HepG2 (cell line): ENCODE measurements around the gene ZNFX1. TPM values are rescaled to one million over a fixed set of nuclear protein-coding genes. Genes with fewer than 3 reads are reported as not detected.

Experiments
- AGO2 ChIP-seq: fragments of 200-400 bp; formaldehyde crosslinking; optimal IDR thresholded peaks from 2 replicates; pipeline ENCODE3; 2017; ENCODE audit warnings: mild to moderate bottlenecking, low read depth, low read length, moderate library complexity
- ELF4 ChIP-seq: sonication (generic); formaldehyde crosslinking; IDR thresholded peaks from 2 replicates; pipeline ENCODE4 v1.5.0; 2020; ENCODE audit warnings: missing genetic modification reagents, mild to moderate bottlenecking, moderate library complexity, borderline replicate concordance
- ETV5 ChIP-seq: IDR thresholded peaks from 2 replicates; pipeline ENCODE4 v1.6.1; 2018; ENCODE audit warnings: missing biosample characterization, missing genetic modification reagents, inconsistent platforms, borderline replicate concordance
- HIC2 ChIP-seq: sonication (generic); formaldehyde crosslinking; IDR thresholded peaks from 2 replicates; pipeline ENCODE4 v1.9.0; 2022; ENCODE audit warnings: low read depth, missing genetic modification reagents
- HINFP ChIP-seq: sonication (generic); formaldehyde crosslinking; IDR thresholded peaks from 2 replicates; pipeline ENCODE4 v1.4.0; 2020; ENCODE audit warnings: low read depth, mild to moderate bottlenecking, missing genetic modification reagents
- KLF16 ChIP-seq, 2 experiments: sonication (generic) in 1 of 2; formaldehyde crosslinking in 1 of 2; IDR thresholded peaks; 2 replicates each; pipeline versions ENCODE4 v1.6.1 to v1.8.0; 2016 to 2023; ENCODE audit warnings: missing genetic modification reagents in 2 of 2, missing compliant biosample characterization in 1 of 2
- MLLT10 ChIP-seq: sonication (generic); formaldehyde crosslinking; IDR thresholded peaks from 2 replicates; pipeline ENCODE4 v1.4.0; 2020; ENCODE audit warnings: missing genetic modification reagents
- PLSCR1 ChIP-seq: sonication (generic); formaldehyde crosslinking; IDR thresholded peaks from 2 replicates; pipeline ENCODE4 v1.5.0; 2020; ENCODE audit warnings: missing genetic modification reagents, mild to moderate bottlenecking, borderline replicate concordance
- RBM39 ChIP-seq: fragments of 200-400 bp; formaldehyde crosslinking; IDR thresholded peaks from one replicate; pipeline ENCODE4 v1.6.1; 2018; ENCODE audit warnings: antibody characterized with exemption, mild to moderate bottlenecking, low read depth, low read length; ENCODE audit not compliant: poor library complexity, severe bottlenecking
- SPEN ChIP-seq: sonication (generic); formaldehyde crosslinking; IDR thresholded peaks from 2 replicates; pipeline ENCODE4 v1.5.1; 2020; ENCODE audit warnings: low read depth, mild to moderate bottlenecking, missing genetic modification reagents
- ZBTB21 ChIP-seq: sonication (generic); formaldehyde crosslinking; IDR thresholded peaks from 2 replicates; pipeline ENCODE4 v1.4.0; 2020; ENCODE audit warnings: missing genetic modification reagents
- ZNF3 ChIP-seq: IDR thresholded peaks from 2 replicates; pipeline ENCODE4 v1.7.0; 2017; ENCODE audit warnings: inconsistent platforms
- ZNF510 ChIP-seq: sonication (generic); formaldehyde crosslinking; IDR thresholded peaks from 2 replicates; pipeline ENCODE4 v1.4.0; 2020; ENCODE audit warnings: low read depth, mild to moderate bottlenecking, missing genetic modification reagents
- ZNF550 ChIP-seq: sonication (generic); formaldehyde crosslinking; IDR thresholded peaks from 2 replicates; pipeline ENCODE4 v1.4.0; 2020; ENCODE audit warnings: mild to moderate bottlenecking, missing genetic modification reagents, borderline replicate concordance
- ZNF660 ChIP-seq: sonication (generic); formaldehyde crosslinking; IDR thresholded peaks from 2 replicates; pipeline ENCODE4 v1.5.1; 2020; ENCODE audit warnings: mild to moderate bottlenecking, low read depth, missing genetic modification reagents, borderline replicate concordance
- ZNF772 ChIP-seq: sonication (generic); formaldehyde crosslinking; IDR thresholded peaks from 2 replicates; pipeline ENCODE4 v1.5.0; 2020; ENCODE audit warnings: mild to moderate bottlenecking, missing genetic modification reagents
- ZNF773 ChIP-seq: sonication (generic); formaldehyde crosslinking; IDR thresholded peaks from 2 replicates; pipeline ENCODE4 v1.4.0; 2020; ENCODE audit warnings: missing genetic modification reagents, borderline replicate concordance
- ZNF777 ChIP-seq: sonication (generic); formaldehyde crosslinking; IDR thresholded peaks from 2 replicates; pipeline ENCODE4 v1.4.0; 2020; ENCODE audit warnings: missing genetic modification reagents
- ZNF792 ChIP-seq: IDR thresholded peaks from 2 replicates; pipeline ENCODE4 v1.6.1; 2016
- ZNF800 ChIP-seq: sonication (generic); formaldehyde crosslinking; IDR thresholded peaks from 2 replicates; pipeline ENCODE4 v1.4.0; 2020; ENCODE audit warnings: missing genetic modification reagents
- polyA plus RNA-seq, 8 experiments: library from polyadenylated mRNA; depleted of rRNA in 3 of 8; stranded (reverse) in 7 of 8; unstranded in 1 of 8; fragments of >200 nt; fragmentation: Illumina TruSeq in 4 of 8; extraction: Trizol in 4 of 8; gene quantifications; 2 replicates each; pipeline versions ENCODE4 v1.2.1 to v1.2.3, GENCODE V29; 2011 to 2016; ENCODE audit warnings: low read depth in 4 of 8, missing spikeins in 1 of 8, mixed read lengths in 1 of 8; ENCODE audit not compliant: insufficient read depth in 1 of 8
- total RNA-seq, 5 experiments: library from RNA; depleted of rRNA; stranded (reverse); fragments of >200 nt; fragmentation: Illumina TruSeq; extraction: Trizol; gene quantifications; 2 replicates each; pipeline ENCODE4 v1.2.3, GENCODE V29; 2016; ENCODE audit warnings: low read depth in 1 of 5
- TF ChIP-seq, protein P1 (sequence below): sonication (generic); formaldehyde crosslinking; IDR thresholded peaks from 2 replicates; pipeline ENCODE4 v1.8.1; 2023; ENCODE audit warnings: mild to moderate bottlenecking, inconsistent platforms, moderate library complexity, missing genetic modification reagents, borderline replicate concordance
- TF ChIP-seq, protein P2 (sequence below): IDR thresholded peaks from 2 replicates; pipeline ENCODE4 v1.6.1; 2016; ENCODE audit warnings: low read depth, borderline replicate concordance

ZNFX1 gene
- total and polyA plus RNA-seq, 2 of the 13 experiments (the other 11 are each of a cell fraction or from before 2014, with no cell fraction given), result 2.9 to 11.1 TPM

DNA sequence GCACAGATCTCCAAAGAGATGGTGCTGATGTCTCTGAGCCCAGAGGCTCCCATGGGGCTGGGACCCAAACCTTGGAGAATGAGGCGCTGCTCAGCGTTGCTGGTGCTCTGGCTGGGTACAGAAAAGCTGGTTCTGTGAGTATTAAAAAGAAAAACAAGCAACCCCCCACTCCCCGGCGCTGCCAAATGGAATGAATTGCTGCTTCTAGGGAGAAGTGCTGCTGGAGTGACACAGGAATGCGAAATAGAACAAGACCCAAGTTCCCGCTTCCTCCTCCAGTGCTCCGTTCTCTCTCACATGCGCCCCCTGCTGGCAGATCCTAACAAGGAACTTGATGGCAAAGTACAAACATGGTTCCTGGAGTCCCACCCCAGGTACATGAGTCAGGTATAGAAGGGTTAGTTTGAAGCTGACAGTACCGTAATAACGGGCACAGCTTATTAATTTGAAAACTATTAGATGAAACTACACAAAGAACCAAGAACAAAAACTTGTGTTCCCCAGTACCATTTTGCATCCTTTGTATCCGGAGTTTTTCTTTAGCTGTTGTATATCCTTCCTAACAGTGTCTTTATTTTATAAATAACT is 60.8 kb downstream of the ZNFX1 start (continued):
- TF ChIP-seq ZNF800 (CRISPR knock-in tag), result no peak
- TF ChIP-seq, protein P1, sequence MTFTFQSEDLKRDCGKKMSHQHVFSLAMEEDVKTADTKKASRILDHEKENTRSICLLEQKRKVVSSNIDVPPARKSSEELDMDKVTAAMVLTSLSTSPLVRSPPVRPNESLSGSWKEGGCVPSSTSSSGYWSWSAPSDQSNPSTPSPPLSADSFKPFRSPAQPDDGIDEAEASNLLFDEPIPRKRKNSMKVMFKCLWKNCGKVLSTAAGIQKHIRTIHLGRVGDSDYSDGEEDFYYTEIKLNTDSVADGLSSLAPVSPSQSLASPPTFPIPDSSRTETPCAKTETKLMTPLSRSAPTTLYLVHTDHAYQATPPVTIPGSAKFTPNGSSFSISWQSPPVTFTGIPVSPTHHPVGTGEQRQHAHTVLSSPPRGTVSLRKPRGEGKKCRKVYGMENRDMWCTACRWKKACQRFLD, result no peak
- TF ChIP-seq ZNF3, result peak; percentile 64; the same call in 1 of the 2 replicates
- no peak for TF ChIP-seq ZNF772 (CRISPR knock-in tag)
- no peak for TF ChIP-seq ELF4 (CRISPR knock-in tag)
- TF ChIP-seq ZNF660, result no peak
- TF ChIP-seq, protein P2, sequence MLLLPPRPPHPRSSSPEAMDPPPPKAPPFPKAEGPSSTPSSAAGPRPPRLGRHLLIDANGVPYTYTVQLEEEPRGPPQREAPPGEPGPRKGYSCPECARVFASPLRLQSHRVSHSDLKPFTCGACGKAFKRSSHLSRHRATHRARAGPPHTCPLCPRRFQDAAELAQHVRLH (CRISPR knock-in tag), result peak; percentile 93; the same call in 1 of the 2 replicates
- TF ChIP-seq ZNF773 (CRISPR knock-in tag), result no peak
- 0 out of 2 replicates have a peak, but pooled peaks have one; percentile 36 for TF ChIP-seq SPEN (CRISPR knock-in tag)
- TF ChIP-seq HIC2, result no peak
- TF ChIP-seq ZNF550 (CRISPR knock-in tag), result no peak
- TF ChIP-seq ETV5 (CRISPR knock-in tag), result peak; percentile 78; the same call in 1 of the 2 replicates
- no peak for TF ChIP-seq RBM39
- 0 out of 2 replicates have a peak, but pooled peaks have one; percentile 57 for TF ChIP-seq ZNF510
- TF ChIP-seq ZBTB21, result no peak
- TF ChIP-seq ZNF792 (CRISPR knock-in tag), result peak; percentile 66; the same call in 1 of the 2 replicates
- TF ChIP-seq ZNF777 (CRISPR knock-in tag), result no peak
- peak in 1 of 2 experiments; percentile 57; a peak in 1 of 4 replicates for TF ChIP-seq KLF16 (CRISPR knock-in tag; IDR thresholded peaks at IDR 0.05)
- no peak for TF ChIP-seq HINFP (CRISPR knock-in tag)
- TF ChIP-seq AGO2, result no peak
- no peak for TF ChIP-seq PLSCR1 (CRISPR knock-in tag)
- TF ChIP-seq MLLT10, result no peak
